Measurements from ENCODE around the gene UBE2D2.

The UBE2D2 gene

GRCh38 chr5:139671096-139671841 is 110.1 kb downstream of the UBE2D2 start:
- Histone ChIP-seq H3K27me3 (ENCODE audit: control insufficient read depth, insufficient read depth, low read length) (no peaks in the 10 kb centered on the region), H3K9ac (ENCODE audit: low read depth, low read length) (no peak overlapping the region), H3K4me3 (ENCODE audit: low read depth, low read length) (no peak overlapping the region), H3K36me3 (ENCODE audit: control insufficient read depth, insufficient read depth, low read length) (peaks cover 3% of the 10 kb centered on the region), H3K4me1 (ENCODE audit: control insufficient read depth, insufficient read depth, low read length) (peaks cover 9% of the 10 kb centered on the region), H3K9me3 (ENCODE audit: control insufficient read depth, insufficient read depth, low read length) (no peaks in the 10 kb centered on the region)

- H3K36me3 ChIP-seq (ENCODE audit: control insufficient read depth, insufficient read depth, low read length): peaks cover 9% of the 10 kb centered on the region
- H3K27me3 ChIP-seq (ENCODE audit: control insufficient read depth, insufficient read depth, low read length): no peaks in the 10 kb centered on the region
- peaks cover 6% of the 10 kb centered on the region for H3K4me1 ChIP-seq (ENCODE audit: control insufficient read depth, insufficient read depth, low read length)
- H3K4me3 ChIP-seq (ENCODE audit: low read depth, low read length): no peak overlapping the region
- H3K9me3 ChIP-seq (ENCODE audit: control insufficient read depth, insufficient read depth, low read length): no peaks in the 10 kb centered on the region
- no peak overlapping the region for H3K9ac ChIP-seq (ENCODE audit: low read depth, low read length)
Measured at GRCh38 chr5:139675213-139675612, 114.1 kb downstream of the UBE2D2 start.

GRCh38 chr5:139675825-139676224 is 114.7 kb downstream of the UBE2D2 start:
- no peak overlapping the region for H3K9ac ChIP-seq (ENCODE audit: low read depth, low read length)
- no peak overlapping the region for H3K4me3 ChIP-seq (ENCODE audit: low read depth, low read length)
- H3K36me3 ChIP-seq (ENCODE audit: control insufficient read depth, insufficient read depth, low read length): peaks cover 12% of the 10 kb centered on the region
- peaks cover 4% of the 10 kb centered on the region for H3K4me1 ChIP-seq (ENCODE audit: control insufficient read depth, insufficient read depth, low read length)
- no peaks in the 10 kb centered on the region for H3K9me3 ChIP-seq (ENCODE audit: control insufficient read depth, insufficient read depth, low read length)
- H3K27me3 ChIP-seq (ENCODE audit: control insufficient read depth, insufficient read depth, low read length): no peaks in the 10 kb centered on the region

DNA sequence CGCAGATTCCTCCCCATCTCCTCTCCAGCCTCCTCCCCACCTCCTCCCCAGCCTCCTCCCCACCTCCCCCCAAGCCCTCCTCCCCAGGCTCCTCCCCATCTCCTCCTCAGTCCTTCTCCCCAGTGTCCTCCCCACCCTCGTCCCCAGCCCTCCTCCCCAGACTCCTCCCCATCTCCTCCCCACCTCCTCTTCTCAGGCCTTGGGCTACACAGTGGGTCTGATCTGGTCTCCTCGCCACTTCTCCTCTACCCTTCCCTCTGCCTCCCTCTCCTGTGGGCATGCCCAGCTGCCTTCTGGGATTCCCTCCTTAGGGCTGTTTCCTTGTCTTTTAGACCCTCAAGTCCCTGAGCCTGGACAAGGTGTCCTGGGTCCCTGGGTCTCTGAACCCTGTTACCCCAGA is 115.3 kb downstream of the UBE2D2 start:
- peaks cover 17% of the 10 kb centered on the region for H3K36me3 ChIP-seq (ENCODE audit: control insufficient read depth, insufficient read depth, low read length)
- H3K27me3 ChIP-seq (ENCODE audit: control insufficient read depth, insufficient read depth, low read length): no peaks in the 10 kb centered on the region
- H3K9ac ChIP-seq (ENCODE audit: low read depth, low read length): no peak overlapping the region
- peaks cover 4% of the 10 kb centered on the region for H3K4me1 ChIP-seq (ENCODE audit: control insufficient read depth, insufficient read depth, low read length)
- H3K4me3 ChIP-seq (ENCODE audit: low read depth, low read length): no peak overlapping the region
- no peaks in the 10 kb centered on the region for H3K9me3 ChIP-seq (ENCODE audit: control insufficient read depth, insufficient read depth, low read length)

DNA sequence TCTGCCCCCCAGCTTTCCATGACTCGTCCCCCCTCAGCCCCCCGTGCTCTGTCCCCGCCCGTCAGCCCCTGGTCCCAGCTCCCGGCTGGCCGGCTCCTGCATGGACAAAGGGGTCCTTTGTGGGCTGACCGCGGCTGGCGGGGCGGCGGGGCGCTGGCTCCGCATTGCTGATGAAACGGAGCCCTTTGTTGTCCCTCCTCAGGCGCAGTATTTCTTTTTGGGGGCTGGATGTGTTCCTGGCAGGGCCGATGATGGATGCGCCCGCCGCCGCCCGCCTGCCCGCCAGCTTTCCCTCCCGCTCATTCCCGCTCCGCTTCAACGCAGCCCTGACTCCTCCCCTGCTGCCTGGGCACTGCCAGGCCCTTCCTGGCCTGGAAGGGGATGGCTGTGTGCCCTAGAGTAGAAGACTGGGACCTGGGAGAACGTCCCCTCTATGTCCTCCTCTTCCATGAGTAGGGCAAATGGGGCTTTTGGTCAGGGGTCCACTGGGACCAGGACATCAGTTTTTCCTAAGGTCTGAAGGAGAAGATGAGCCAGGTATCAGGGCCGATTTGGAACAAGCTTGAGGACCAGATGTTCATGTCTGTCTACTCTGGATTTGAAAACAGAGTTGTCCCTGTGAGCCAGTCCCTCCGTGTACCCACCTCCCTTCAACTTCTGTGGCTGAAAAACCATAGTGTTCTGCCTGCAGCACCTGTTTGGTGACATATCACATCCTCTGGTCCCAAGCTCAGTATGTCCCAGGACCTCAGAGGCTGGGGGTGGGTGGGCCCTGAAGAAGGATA is 116.0 kb downstream of the UBE2D2 start:
- H3K9me3 ChIP-seq (ENCODE audit: control insufficient read depth, insufficient read depth, low read length): no peaks in the 10 kb centered on the region
- peaks cover 20% of the 10 kb centered on the region for H3K36me3 ChIP-seq (ENCODE audit: control insufficient read depth, insufficient read depth, low read length)
- no peaks in the 10 kb centered on the region for H3K27me3 ChIP-seq (ENCODE audit: control insufficient read depth, insufficient read depth, low read length)
- H3K9ac ChIP-seq (ENCODE audit: low read depth, low read length): no peak overlapping the region
- no peak overlapping the region for H3K4me3 ChIP-seq (ENCODE audit: low read depth, low read length)
- H3K4me1 ChIP-seq (ENCODE audit: control insufficient read depth, insufficient read depth, low read length): peaks cover 4% of the 10 kb centered on the region
